Uterus (tissue), 4 donors: ENCODE measurements around the gene PAPOLB. TPM values are rescaled to one million over a fixed set of nuclear protein-coding genes. Genes with fewer than 3 reads are reported as not detected.

ENCODE experiments used
- DNase-seq, 2 donors: peaks; one replicate each; pipeline ENCODE4 v3.0.0-alpha.2; 2019 to 2020
- H3K27ac ChIP-seq, 2 donors: fragments of 200-600 bp; sonication (generic); 1 replicate in 1 of 2; 2 replicates in 1 of 2; pipeline ENCODE4 v1.5.1; 2016 to 2018
- H3K27me3 ChIP-seq, 2 donors: fragments of 200-600 bp; sonication (generic); one replicate each; pipeline ENCODE4 v1.5.1; 2018 to 2019; ENCODE audit warnings: control low read depth in 1 of 2
- H3K36me3 ChIP-seq, 2 donors: fragments of 200-600 bp; sonication (generic); one replicate each; pipeline ENCODE4 v1.5.1; 2019; ENCODE audit warnings: control low read depth in 1 of 2
- H3K4me1 ChIP-seq, 2 donors: fragments of 200-600 bp; sonication (generic); one replicate each; pipeline ENCODE4 v1.5.1; 2018 to 2019; ENCODE audit warnings: control low read depth in 1 of 2
- H3K4me3 ChIP-seq, 2 donors: fragments of 200-600 bp; sonication (generic); 1 replicate in 1 of 2; 2 replicates in 1 of 2; pipeline ENCODE4 v1.5.1; 2018 to 2019; ENCODE audit warnings: mild to moderate bottlenecking in 1 of 2
- H3K9me3 ChIP-seq, 2 donors: fragments of 200-600 bp; sonication (generic); one replicate each; pipeline ENCODE4 v1.5.1; 2019; ENCODE audit warnings: control low read depth in 1 of 2
- CTCF ChIP-seq, 4 experiments: fragments of 200-600 bp in 2 of 4; fragments of 450-650 bp in 2 of 4; sonication (generic) in 2 of 4; IDR thresholded peaks; one replicate each; pipeline ENCODE4 v1.5.1; 2016 to 2019; ENCODE audit warnings: antibody characterized with exemption in 4 of 4, mild to moderate bottlenecking in 2 of 4, moderate library complexity in 1 of 4
- POLR2A ChIP-seq, 2 donors: fragments of 450-650 bp; IDR thresholded peaks; one replicate each; pipeline ENCODE4 v1.6.1; 2016; ENCODE audit warnings: antibody characterized with exemption in 2 of 2, mild to moderate bottlenecking in 1 of 2, moderate library complexity in 1 of 2
- intact Hi-C: fragments of 100-400 bp; cut with DNase I; formaldehyde crosslinking; loops from one replicate; pipeline ENCODE4 v1.15.1; 2023; ENCODE audit warnings: low total_unique reads
- total RNA-seq, 4 donors: library from RNA; depleted of rRNA in 3 of 4; stranded (reverse); fragments of >200 nt in 3 of 4; gene quantifications; one replicate each; pipeline versions ENCODE4 v1.1.0 to v1.2.4, GENCODE V29; 2014 to 2023
- donor health status: DM: yes; HTN: yes; CAD: no.

The PAPOLB gene
- total RNA-seq, 4 donors from 2014 or later, result 0.24 to 1.6 (median 0.29) TPM; not detected in 1

GRCh38 chr7:4883033-4883371 is 21.2 kb upstream of the PAPOLB start:
- no peaks in the 10 kb centered on the region for H3K9me3 ChIP-seq
- no peaks in the 10 kb centered on the region for H3K4me1 ChIP-seq
- H3K4me3 ChIP-seq, result peak overlapping the region; percentile 36 to 54
- no peaks in the 10 kb centered on the region for H3K27me3 ChIP-seq
- H3K27ac ChIP-seq, result peak overlapping the region; percentile 86 to 87
- no peak for TF ChIP-seq CTCF (IDR thresholded peaks at IDR 0.05)
- TF ChIP-seq POLR2A (IDR thresholded peaks at IDR 0.05), result no peak
- H3K36me3 ChIP-seq, result no peaks in the 10 kb centered on the region
- no peak for DNase-seq
- intact Hi-C loops, result loop anchor here (5.0 to 10.0 kb wide), 2 partner anchors 88 to 201 kb away; partner anchors contain the start of gene FOXK1

- Histone ChIP-seq H3K36me3 (no peaks in the 10 kb centered on the region), H3K27ac (peak overlapping the region; percentile 86 to 87), H3K27me3 (no peaks in the 10 kb centered on the region), H3K4me1 (no peaks in the 10 kb centered on the region), H3K4me3 (peak overlapping the region; percentile 36 to 54), H3K9me3 (no peaks in the 10 kb centered on the region)
- DNase-seq, result peak; percentile 67 to 79
- intact Hi-C loops, result loop anchor here (5.0 to 10.0 kb wide), 2 partner anchors 88 to 200 kb away; partner anchors contain the start of gene FOXK1
- peak; percentile 50 to 52 for TF ChIP-seq POLR2A (IDR thresholded peaks at IDR 0.05)
- peak in 1 of 4 experiments; percentile 28 for TF ChIP-seq CTCF (IDR thresholded peaks at IDR 0.05)
Measured at GRCh38 chr7:4882169-4883032, 20.6 kb upstream of the PAPOLB start.

DNA sequence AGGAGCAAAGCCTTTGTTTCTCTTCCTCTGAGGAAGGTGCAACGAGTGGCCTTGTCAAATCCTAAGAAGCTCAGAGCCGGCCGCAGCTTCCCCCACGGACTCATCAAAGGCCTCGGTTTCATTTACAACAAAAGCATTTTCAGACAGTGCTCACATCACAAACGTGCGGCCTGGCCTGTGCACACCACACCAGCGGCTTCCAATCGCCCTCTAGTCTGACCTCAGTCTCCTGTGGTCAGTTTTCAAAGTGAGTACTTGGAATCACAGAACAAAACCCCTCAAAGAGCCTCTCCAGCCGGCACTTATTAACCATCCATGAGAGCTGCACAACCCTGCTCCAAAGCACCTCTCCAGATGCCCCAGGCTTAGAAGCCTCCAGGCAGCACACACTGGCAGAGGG is 18.4 kb upstream of the PAPOLB start:
- DNase-seq, result no peak
- Histone ChIP-seq H3K27ac (no peak overlapping the region), H3K27me3 (no peaks in the 10 kb centered on the region), H3K4me3 (no peak overlapping the region), H3K36me3 (no peaks in the 10 kb centered on the region), H3K9me3 (no peaks in the 10 kb centered on the region), H3K4me1 (no peaks in the 10 kb centered on the region)
- no peak for TF ChIP-seq CTCF (IDR thresholded peaks at IDR 0.05)
- TF ChIP-seq POLR2A (IDR thresholded peaks at IDR 0.05), result no peak
- intact Hi-C loops, result loop anchor here (5.0 to 10.0 kb wide), 2 partner anchors 85 to 198 kb away; partner anchors contain the start of gene FOXK1

GRCh38 chr7:4879396-4880081 is 17.7 kb upstream of the PAPOLB start:
- Histone ChIP-seq H3K9me3 (no peaks in the 10 kb centered on the region), H3K27me3 (no peaks in the 10 kb centered on the region), H3K36me3 (no peaks in the 10 kb centered on the region), H3K27ac (no peak overlapping the region), H3K4me3 (no peak overlapping the region), H3K4me1 (no peaks in the 10 kb centered on the region)
- intact Hi-C loops, result loop anchor here (5.0 to 10.0 kb wide), 2 partner anchors 85 to 197 kb away; partner anchors contain the start of gene FOXK1
- no peak for DNase-seq
- no peak for TF ChIP-seq POLR2A (IDR thresholded peaks at IDR 0.05)
- TF ChIP-seq CTCF (IDR thresholded peaks at IDR 0.05), result no peak
